Measurements from ENCODE around the gene KCNMB2. TPM values are rescaled to one million over a fixed set of nuclear protein-coding genes. Genes with fewer than 3 reads are reported as not detected.

Gene KCNMB2
- 0.41 TPM in 1 of 2 replicates, not detected in the other for total RNA-seq (ENCODE audit: low replicate concordance)

- peak within 1 kb of the TSS; percentile 19 for H3K4me3 ChIP-seq (ENCODE audit: low read depth, low read length)
- DNase-seq (ENCODE audit: low read depth): peak; percentile 6
- no peak for TF ChIP-seq CTCF (IDR thresholded peaks at IDR 0.05; ENCODE audit: insufficient read depth, low read length)
These were observed at the start of gene KCNMB2 for GRCh38 chr3:178536211-178537079. TSS of gene KCNMB2 (plus strand) at chr3:178536436.

- no peak overlapping the region for H3K4me3 ChIP-seq (ENCODE audit: low read depth, low read length)
- TF ChIP-seq CTCF (IDR thresholded peaks at IDR 0.05; ENCODE audit: insufficient read depth, low read length): no peak
- DNase-seq (ENCODE audit: low read depth): no peak
These were observed 49.3 kb upstream of the KCNMB2 start for GRCh38 chr3:178486903-178487302.

- no peak for DNase-seq (ENCODE audit: low read depth)
- H3K4me3 ChIP-seq (ENCODE audit: low read depth, low read length): no peak overlapping the region
- TF ChIP-seq CTCF (IDR thresholded peaks at IDR 0.05; ENCODE audit: insufficient read depth, low read length): no peak
These were observed 48.5 kb upstream of the KCNMB2 start for GRCh38 chr3:178487752-178488151.

- H3K4me3 ChIP-seq (ENCODE audit: low read depth, low read length): no peak overlapping the region
- no peak for DNase-seq (ENCODE audit: low read depth)
- TF ChIP-seq CTCF (IDR thresholded peaks at IDR 0.05; ENCODE audit: insufficient read depth, low read length): no peak
These were observed 44.5 kb upstream of the KCNMB2 start for GRCh38 chr3:178491751-178492150.

GRCh38 chr3:178492491-178492890, 43.7 kb upstream of the KCNMB2 start:
- no peak for DNase-seq (ENCODE audit: low read depth)
- H3K4me3 ChIP-seq (ENCODE audit: low read depth, low read length): no peak overlapping the region
- no peak for TF ChIP-seq CTCF (IDR thresholded peaks at IDR 0.05; ENCODE audit: insufficient read depth, low read length)

GRCh38 chr3:178494386-178494785, 41.9 kb upstream of the KCNMB2 start:
- no peak overlapping the region for H3K4me3 ChIP-seq (ENCODE audit: low read depth, low read length)
- TF ChIP-seq CTCF (IDR thresholded peaks at IDR 0.05; ENCODE audit: insufficient read depth, low read length): no peak
- no peak for DNase-seq (ENCODE audit: low read depth)

Data from fibroblast of the aortic adventitia (primary cell).